ENCODE measurements around the gene FIZ1. TPM values are rescaled to one million over a fixed set of nuclear protein-coding genes. Genes with fewer than 3 reads are reported as not detected.

FIZ1 gene
- total RNA-seq, 1 donor from 2014 or later, result 21.2 TPM

GRCh38 chr19:55640043-55640576, 40.8 kb upstream of the FIZ1 start:
- Mint-ChIP-seq H3K27ac (peak overlapping the region; percentile 84), H3K36me3 (ENCODE audit: low read depth) (peaks cover 36% of the 10 kb centered on the region), H3K4me3 (peak overlapping the region; percentile 79), H3K9me3 (peaks cover 3% of the 10 kb centered on the region), H3K4me1 (peaks cover 79% of the 10 kb centered on the region), H3K27me3 (no peaks in the 10 kb centered on the region)
- DNase-seq (peak; percentile 58), ATAC-seq (ENCODE audit: low read depth) (peak; percentile 5)
- ChIA-PET POLR2A (interaction anchor here (0.6 to 2.0 kb wide), 7 partner anchors 14 to 481 kb away, joined by 3 to 14 read pairs (median 4); partner anchors contain the start of genes FIZ1, KMT5C and ZNF865), CTCF (interaction anchor here (0.7 kb wide), 1 partner anchor 9 kb away, joined by 3 read pairs; no protein-coding TSS in a partner anchor)
- intact Hi-C loops (cut with micrococcal nuclease), result loop anchor here (2.0 to 10.0 kb wide), 5 partner anchors 59 to 1175 kb away; partner anchors contain the start of genes C19orf85, ISOC2, LENG9 and ZNF579
- TF ChIP-seq, protein P1, sequence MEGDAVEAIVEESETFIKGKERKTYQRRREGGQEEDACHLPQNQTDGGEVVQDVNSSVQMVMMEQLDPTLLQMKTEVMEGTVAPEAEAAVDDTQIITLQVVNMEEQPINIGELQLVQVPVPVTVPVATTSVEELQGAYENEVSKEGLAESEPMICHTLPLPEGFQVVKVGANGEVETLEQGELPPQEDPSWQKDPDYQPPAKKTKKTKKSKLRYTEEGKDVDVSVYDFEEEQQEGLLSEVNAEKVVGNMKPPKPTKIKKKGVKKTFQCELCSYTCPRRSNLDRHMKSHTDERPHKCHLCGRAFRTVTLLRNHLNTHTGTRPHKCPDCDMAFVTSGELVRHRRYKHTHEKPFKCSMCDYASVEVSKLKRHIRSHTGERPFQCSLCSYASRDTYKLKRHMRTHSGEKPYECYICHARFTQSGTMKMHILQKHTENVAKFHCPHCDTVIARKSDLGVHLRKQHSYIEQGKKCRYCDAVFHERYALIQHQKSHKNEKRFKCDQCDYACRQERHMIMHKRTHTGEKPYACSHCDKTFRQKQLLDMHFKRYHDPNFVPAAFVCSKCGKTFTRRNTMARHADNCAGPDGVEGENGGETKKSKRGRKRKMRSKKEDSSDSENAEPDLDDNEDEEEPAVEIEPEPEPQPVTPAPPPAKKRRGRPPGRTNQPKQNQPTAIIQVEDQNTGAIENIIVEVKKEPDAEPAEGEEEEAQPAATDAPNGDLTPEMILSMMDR (IDR thresholded peaks at IDR 0.05), result no peak

DNA sequence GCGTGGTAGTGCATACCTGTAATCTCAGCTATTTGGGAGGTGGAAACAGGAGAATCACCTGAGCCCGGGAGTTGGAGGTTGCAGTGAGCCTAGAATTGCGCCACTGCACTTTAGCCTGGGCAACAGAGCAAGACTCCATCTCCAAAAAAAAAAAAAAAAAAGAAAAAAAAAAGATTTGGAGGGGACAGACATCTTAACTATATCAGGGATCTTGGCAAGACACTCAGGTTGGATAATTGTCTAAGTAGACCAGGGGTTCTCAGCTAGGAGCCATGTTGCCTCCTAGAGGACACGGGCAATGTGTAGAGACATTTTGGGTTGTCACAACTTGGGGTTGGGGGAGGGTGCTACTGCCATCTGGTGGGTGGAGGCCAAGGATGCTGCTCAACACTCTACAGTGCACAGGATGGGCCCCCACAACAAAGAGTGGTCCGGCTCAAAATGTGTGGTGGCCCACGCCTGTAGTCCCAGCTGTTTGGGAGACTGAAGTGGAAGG, 39.6 kb upstream of the FIZ1 start:
- TF ChIP-seq, protein P1 (IDR thresholded peaks at IDR 0.05), result no peak
- ATAC-seq (ENCODE audit: low read depth) (no peak), DNase-seq (no peak)
- intact Hi-C loops (cut with micrococcal nuclease), result no loop called here
- Mint-ChIP-seq H3K27ac (peak overlapping the region; percentile 84), H3K36me3 (ENCODE audit: low read depth) (peaks cover 33% of the 10 kb centered on the region), H3K4me3 (peak overlapping the region; percentile 64), H3K9me3 (peaks cover 3% of the 10 kb centered on the region), H3K4me1 (peaks cover 74% of the 10 kb centered on the region), H3K27me3 (no peaks in the 10 kb centered on the region)
- ChIA-PET POLR2A (interaction anchor here (0.7 to 5.2 kb wide), 5 partner anchors 10 to 482 kb away, joined by 3 to 55 read pairs (median 7); partner anchors contain the start of genes CCDC106, KMT5C and U2AF2), CTCF (no interaction called here)

DNA sequence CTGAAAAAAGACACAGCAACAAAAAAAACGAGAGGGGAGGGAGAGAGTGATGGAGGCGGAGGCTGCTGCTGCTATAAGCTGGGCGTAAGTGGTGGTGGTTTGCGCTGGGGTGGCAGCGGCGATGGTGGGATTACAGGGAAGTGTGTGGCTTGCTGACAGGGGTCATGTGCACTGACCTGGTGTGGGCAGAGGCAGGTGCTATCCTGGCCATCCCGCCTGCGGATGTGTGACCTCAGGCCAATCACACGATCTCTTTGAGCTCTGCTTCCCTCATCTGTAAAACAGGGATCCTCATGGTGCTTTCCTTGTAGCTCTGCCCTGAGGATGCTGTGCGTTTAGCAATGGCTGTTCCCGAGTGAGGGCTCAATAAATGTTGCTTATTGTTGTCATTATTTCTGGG, 38.2 kb upstream of the FIZ1 start:
- peaks cover 65% of the 10 kb centered on the region for H3K4me1 Mint-ChIP-seq
- peaks cover 3% of the 10 kb centered on the region for H3K9me3 Mint-ChIP-seq
- peak overlapping the region; percentile 32 for H3K27ac Mint-ChIP-seq
- CTCF ChIA-PET, result interaction anchor here (0.6 to 1.3 kb wide), 3 partner anchors 10 to 616 kb away, joined by 3 to 4 read pairs (median 3); no protein-coding TSS in a partner anchor
- TF ChIP-seq, protein P1 (IDR thresholded peaks at IDR 0.05), result no peak
- DNase-seq (no peak), ATAC-seq (ENCODE audit: low read depth) (no peak)
- peaks cover 29% of the 10 kb centered on the region for H3K36me3 Mint-ChIP-seq (ENCODE audit: low read depth)
- peak overlapping the region; percentile 60 for H3K4me3 Mint-ChIP-seq
- no peaks in the 10 kb centered on the region for H3K27me3 Mint-ChIP-seq
- POLR2A ChIA-PET, result interaction anchor here (0.5 to 5.2 kb wide), 8 partner anchors 11 to 1174 kb away, joined by 3 to 55 read pairs (median 4); partner anchors contain the start of genes CCDC106, LENG9, U2AF2 and ZNF628
- intact Hi-C loops (cut with micrococcal nuclease), result no loop called here

DNA sequence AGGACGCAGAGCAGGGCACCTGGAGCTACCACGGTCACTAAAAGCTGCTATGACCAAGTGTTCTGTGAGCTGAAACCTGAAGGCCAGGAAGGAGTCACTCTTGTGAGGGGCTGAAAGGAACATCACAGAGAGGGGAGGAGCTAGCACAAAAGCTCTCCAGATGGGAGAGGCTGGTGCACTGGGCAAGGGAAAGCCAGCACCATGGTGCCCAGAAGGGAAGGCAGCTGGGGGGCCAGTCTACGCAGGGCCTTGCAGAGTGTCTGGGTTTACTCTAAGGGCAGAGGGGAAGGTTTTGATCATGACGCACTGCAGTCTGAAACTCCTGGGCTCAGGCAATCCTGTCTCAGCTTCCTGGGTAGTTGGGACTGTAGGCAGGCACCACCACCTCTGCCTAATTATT, 37.4 kb upstream of the FIZ1 start:
- Mint-ChIP-seq H3K4me3 (peak overlapping the region; percentile 100), H3K36me3 (ENCODE audit: low read depth) (peaks cover 29% of the 10 kb centered on the region), H3K9me3 (peaks cover 3% of the 10 kb centered on the region), H3K27me3 (no peaks in the 10 kb centered on the region), H3K27ac (peak overlapping the region; percentile 100), H3K4me1 (peaks cover 67% of the 10 kb centered on the region)
- intact Hi-C loops (cut with micrococcal nuclease), result no loop called here
- TF ChIP-seq, protein P1 (IDR thresholded peaks at IDR 0.05), result no peak
- DNase-seq (no peak), ATAC-seq (ENCODE audit: low read depth) (no peak)
- CTCF ChIA-PET, result interaction anchor here (0.9 to 1.3 kb wide), 3 partner anchors 11 to 117 kb away, joined by 3 to 4 read pairs (median 3); no protein-coding TSS in a partner anchor
- POLR2A ChIA-PET, result interaction anchor here (0.6 to 5.2 kb wide), 6 partner anchors 12 to 160 kb away, joined by 3 to 55 read pairs (median 12); partner anchors contain the start of genes CCDC106, FIZ1, U2AF2 and ZNF524

All from activated B cell treated with CpG ODN at 0.5 μM for 24 hours (primary cell).